BLaER1 (cell line): ENCODE results near the gene TJAP1.
"Not testable (repeated sequence)": the region's sequence is repeated elsewhere in the genome, so short reads cannot be mapped to it uniquely, and the experiment has no call there.

Experiments used
- H3K27ac ChIP-seq: shearing (Covaris generic); formaldehyde crosslinking; 2 replicates; pipeline ENCODE4 v1.8.1; 2022
- H3K27me3 ChIP-seq: shearing (Covaris generic); formaldehyde crosslinking; 2 replicates; pipeline ENCODE4 v1.8.1; 2022
- H3K36me3 ChIP-seq: shearing (Covaris generic); formaldehyde crosslinking; 2 replicates; pipeline ENCODE4 v1.8.1; 2022
- H3K4me1 ChIP-seq: shearing (Covaris generic); formaldehyde crosslinking; 2 replicates; pipeline ENCODE4 v1.8.1; 2022
- H3K4me2 ChIP-seq: shearing (Covaris generic); formaldehyde crosslinking; 2 replicates; pipeline ENCODE4 v1.8.1; 2022
- H3K4me3 ChIP-seq: shearing (Covaris generic); formaldehyde crosslinking; 2 replicates; pipeline ENCODE4 v1.8.1; 2022
- H3K9ac ChIP-seq: shearing (Covaris generic); formaldehyde crosslinking; 2 replicates; pipeline ENCODE4 v1.8.1; 2022
- H3K9me3 ChIP-seq: shearing (Covaris generic); formaldehyde crosslinking; 2 replicates; pipeline ENCODE4 v1.8.1; 2022
- H4K20me1 ChIP-seq: shearing (Covaris generic); formaldehyde crosslinking; 2 replicates; pipeline ENCODE4 v1.8.1; 2022
- Cebpa-rat ChIP-seq: shearing (Covaris generic); IDR thresholded peaks from 2 replicates; pipeline ENCODE4 v1.8.1; 2022

Gene TJAP1

GRCh38 chr6:43451939-43452338 is 25.4 kb upstream of the TJAP1 start:
- H3K4me3 ChIP-seq = no peak overlapping the region
- TF ChIP-seq Cebpa-rat = no peak
- H3K27ac ChIP-seq = no peak overlapping the region
- no peaks in the 10 kb centered on the region for H3K9me3 ChIP-seq
- peaks cover 32% of the 10 kb centered on the region for H3K27me3 ChIP-seq
- H4K20me1 ChIP-seq = peaks cover 17% of the 10 kb centered on the region; the same call in 1 of the 2 replicates
- H3K9ac ChIP-seq = no peak overlapping the region
- H3K36me3 ChIP-seq = peaks cover 60% of the 10 kb centered on the region
- H3K4me1 ChIP-seq = no peaks in the 10 kb centered on the region
- H3K4me2 ChIP-seq = no peak overlapping the region

- no peak overlapping the region for H3K9ac ChIP-seq
- peaks cover 50% of the 10 kb centered on the region for H3K36me3 ChIP-seq
- no peaks in the 10 kb centered on the region for H3K4me1 ChIP-seq
- H4K20me1 ChIP-seq = peaks cover 17% of the 10 kb centered on the region; the same call in 1 of the 2 replicates
- H3K4me3 ChIP-seq = no peak overlapping the region
- no peak for TF ChIP-seq Cebpa-rat
- peaks cover 42% of the 10 kb centered on the region for H3K27me3 ChIP-seq
- no peak overlapping the region for H3K27ac ChIP-seq
- no peak overlapping the region for H3K4me2 ChIP-seq
- no peaks in the 10 kb centered on the region for H3K9me3 ChIP-seq
Measured at GRCh38 chr6:43452896-43453295, 24.5 kb upstream of the TJAP1 start.

- Histone ChIP-seq H3K9me3 (no peaks in the 10 kb centered on the region), H3K4me2 (no peak overlapping the region), H4K20me1 (peaks cover 17% of the 10 kb centered on the region; the same call in 1 of the 2 replicates), H3K27me3 (peaks cover 45% of the 10 kb centered on the region), H3K36me3 (peaks cover 41% of the 10 kb centered on the region), H3K4me3 (no peak overlapping the region), H3K4me1 (no peaks in the 10 kb centered on the region), H3K9ac (no peak overlapping the region), H3K27ac (no peak overlapping the region)
- TF ChIP-seq Cebpa-rat = no peak
Measured at GRCh38 chr6:43453831-43454230, 23.5 kb upstream of the TJAP1 start.

GRCh38 chr6:43454290-43454695 is 23.1 kb upstream of the TJAP1 start:
- peaks cover 37% of the 10 kb centered on the region for H3K36me3 ChIP-seq
- peaks cover 17% of the 10 kb centered on the region; the same call in 1 of the 2 replicates for H4K20me1 ChIP-seq
- H3K9me3 ChIP-seq = no peaks in the 10 kb centered on the region
- no peaks in the 10 kb centered on the region for H3K4me1 ChIP-seq
- H3K4me3 ChIP-seq = peak overlapping the region; percentile 70
- no peak overlapping the region for H3K27ac ChIP-seq
- H3K4me2 ChIP-seq = peak overlapping the region; percentile 99
- no peak for TF ChIP-seq Cebpa-rat
- H3K9ac ChIP-seq = no peak overlapping the region
- peaks cover 45% of the 10 kb centered on the region for H3K27me3 ChIP-seq

- Histone ChIP-seq H3K27ac (no peak overlapping the region), H3K9me3 (no peaks in the 10 kb centered on the region), H3K4me1 (no peaks in the 10 kb centered on the region), H3K36me3 (peaks cover 30% of the 10 kb centered on the region), H3K4me3 (peak overlapping the region; percentile 70), H4K20me1 (peaks cover 17% of the 10 kb centered on the region; the same call in 1 of the 2 replicates), H3K4me2 (peak overlapping the region; percentile 99), H3K9ac (peak overlapping the region; percentile 57; the same call in 1 of the 2 replicates), H3K27me3 (peaks cover 45% of the 10 kb centered on the region)
- no peak for TF ChIP-seq Cebpa-rat
Measured at GRCh38 chr6:43454696-43455530, 22.5 kb upstream of the TJAP1 start.

- peaks cover 17% of the 10 kb centered on the region; the same call in 1 of the 2 replicates for H4K20me1 ChIP-seq
- H3K4me1 ChIP-seq = no peaks in the 10 kb centered on the region
- no peaks in the 10 kb centered on the region for H3K9me3 ChIP-seq
- peak within 1 kb of the TSS; percentile 57; the same call in 1 of the 2 replicates for H3K9ac ChIP-seq
- peaks cover 22% of the 10 kb centered on the region for H3K36me3 ChIP-seq
- H3K4me3 ChIP-seq = peak within 1 kb of the TSS; percentile 70
- H3K27me3 ChIP-seq = peaks cover 45% of the 10 kb centered on the region
- peak within 1 kb of the TSS; percentile 99 for H3K4me2 ChIP-seq
- no peak within 1 kb of the TSS for H3K27ac ChIP-seq
- no peak for TF ChIP-seq Cebpa-rat
Measured at GRCh38 chr6:43455531-43456428, 21.6 kb upstream of the TJAP1 start, which contains the start of gene DLK2. DLK2 (minus strand) TSS chr6:43455548; CDS start chr6:43454825, 723 bp downstream.

- Histone ChIP-seq H3K4me3 (no peak overlapping the region), H3K4me2 (no peak overlapping the region), H3K27me3 (peaks cover 45% of the 10 kb centered on the region)
Measured at GRCh38 chr6:43457643-43458042, 19.7 kb upstream of the TJAP1 start.

GRCh38 chr6:43458154-43458553 is 19.2 kb upstream of the TJAP1 start:
- Histone ChIP-seq H4K20me1 (peaks cover 17% of the 10 kb centered on the region; the same call in 1 of the 2 replicates), H3K27me3 (peaks cover 45% of the 10 kb centered on the region)
- not testable (repeated sequence) for H3K36me3 ChIP-seq, H3K4me2 ChIP-seq, H3K9ac ChIP-seq, H3K27ac ChIP-seq, H3K4me1 ChIP-seq, H3K4me3 ChIP-seq, H3K9me3 ChIP-seq

More at GRCh38 chr6:43457643-43458042, 19.7 kb upstream of the TJAP1 start:
- TF ChIP-seq Cebpa-rat = no peak
- Histone ChIP-seq H4K20me1 (peaks cover 17% of the 10 kb centered on the region; the same call in 1 of the 2 replicates), H3K36me3 (peaks cover 8% of the 10 kb centered on the region), H3K4me1 (no peaks in the 10 kb centered on the region), H3K9ac (no peak overlapping the region), H3K9me3 (no peaks in the 10 kb centered on the region), H3K27ac (no peak overlapping the region)

GRCh38 chr6:43459535-43459934 is 17.8 kb upstream of the TJAP1 start:
- H3K27ac ChIP-seq = no peak overlapping the region
- H3K36me3 ChIP-seq = no peaks in the 10 kb centered on the region

More at GRCh38 chr6:43459535-43459934, 17.8 kb upstream of the TJAP1 start:
- no peak overlapping the region for H3K4me3 ChIP-seq
- TF ChIP-seq Cebpa-rat = no peak
- peaks cover 37% of the 10 kb centered on the region for H3K27me3 ChIP-seq
- H4K20me1 ChIP-seq = peaks cover 12% of the 10 kb centered on the region; the same call in 1 of the 2 replicates
- H3K4me1 ChIP-seq = no peaks in the 10 kb centered on the region
- no peaks in the 10 kb centered on the region for H3K9me3 ChIP-seq
- no peak overlapping the region for H3K9ac ChIP-seq
- no peak overlapping the region for H3K4me2 ChIP-seq
